Measurements from ENCODE around the gene PDE6H.

Gene PDE6H

DNA sequence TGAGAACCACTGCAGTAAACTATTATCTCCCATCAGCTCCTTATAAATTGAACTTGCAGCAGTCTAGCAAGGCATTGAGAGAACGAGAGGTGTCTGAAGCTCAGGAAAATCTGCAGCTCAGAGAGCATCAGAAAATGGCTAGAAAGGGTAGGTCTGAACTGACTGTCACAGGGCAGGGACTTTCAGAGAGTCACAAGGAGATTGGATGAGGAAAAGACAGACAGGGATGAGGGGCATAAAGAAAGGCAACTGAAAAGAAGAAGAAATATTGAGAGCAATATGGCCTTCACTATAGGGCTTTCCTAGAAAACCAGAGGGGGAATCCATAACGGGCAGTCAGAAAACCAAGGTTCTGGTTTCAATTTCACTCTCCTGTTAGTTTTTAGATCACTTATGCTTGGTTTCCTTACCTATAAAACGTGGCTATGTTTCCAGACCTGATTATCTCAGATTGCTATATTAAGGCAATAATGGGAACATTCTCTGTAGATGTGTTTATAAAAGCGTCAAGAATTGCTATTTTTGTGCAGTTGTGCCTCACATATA, 40.9 kb downstream of the PDE6H start:
- no peaks in the 10 kb centered on the region for H3K27me3 ChIP-seq (ENCODE audit: control insufficient read depth, insufficient read depth, low read length, poor library complexity, severe bottlenecking)
- no peak overlapping the region for H3K27ac ChIP-seq (ENCODE audit: insufficient read depth, low read depth, low read length, poor library complexity, severe bottlenecking)
- WGBS, 2 experiments, result 90 to 92% methylated on average over 4 of the region's 4 CpGs
- H3K4me3 ChIP-seq (ENCODE audit: insufficient read depth, low read depth, low read length), result no peak overlapping the region
- H3K36me3 ChIP-seq (ENCODE audit: control insufficient read depth, insufficient read depth, low read length), result no peaks in the 10 kb centered on the region
- H3K4me1 ChIP-seq (ENCODE audit: control insufficient read depth, insufficient read depth, low read length), result no peaks in the 10 kb centered on the region
- no peaks in the 10 kb centered on the region for H3K9me3 ChIP-seq (ENCODE audit: control insufficient read depth, low read length)

DNA sequence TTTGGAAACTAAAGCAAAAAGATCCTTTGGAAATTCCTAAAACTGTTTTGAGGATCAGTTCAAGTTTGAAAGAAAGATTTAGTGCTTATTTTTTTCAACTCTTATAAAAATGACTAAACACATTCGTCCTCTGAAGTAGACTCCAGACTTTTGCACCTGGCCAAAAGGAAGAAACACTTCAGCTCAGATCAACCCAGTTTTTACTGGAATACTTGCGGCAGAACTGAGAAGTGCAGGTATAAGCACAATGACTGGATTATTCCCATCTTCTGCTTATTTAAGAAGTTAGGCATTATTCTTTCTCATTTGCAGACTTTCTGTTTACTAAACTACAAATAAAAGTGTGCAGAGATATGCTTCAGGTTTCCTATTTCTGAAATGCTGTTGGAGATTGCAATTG, 41.9 kb downstream of the PDE6H start:
- Histone ChIP-seq H3K36me3 (ENCODE audit: control insufficient read depth, insufficient read depth, low read length) (no peaks in the 10 kb centered on the region), H3K9me3 (ENCODE audit: control insufficient read depth, low read length) (no peaks in the 10 kb centered on the region), H3K27ac (ENCODE audit: insufficient read depth, low read depth, low read length, poor library complexity, severe bottlenecking) (no peak overlapping the region), H3K4me3 (ENCODE audit: insufficient read depth, low read depth, low read length) (no peak overlapping the region), H3K27me3 (ENCODE audit: control insufficient read depth, insufficient read depth, low read length, poor library complexity, severe bottlenecking) (no peaks in the 10 kb centered on the region), H3K4me1 (ENCODE audit: control insufficient read depth, insufficient read depth, low read length) (no peaks in the 10 kb centered on the region)
- 90 to 100% methylated on average over 2 of the region's 2 CpGs for WGBS, 2 experiments

DNA sequence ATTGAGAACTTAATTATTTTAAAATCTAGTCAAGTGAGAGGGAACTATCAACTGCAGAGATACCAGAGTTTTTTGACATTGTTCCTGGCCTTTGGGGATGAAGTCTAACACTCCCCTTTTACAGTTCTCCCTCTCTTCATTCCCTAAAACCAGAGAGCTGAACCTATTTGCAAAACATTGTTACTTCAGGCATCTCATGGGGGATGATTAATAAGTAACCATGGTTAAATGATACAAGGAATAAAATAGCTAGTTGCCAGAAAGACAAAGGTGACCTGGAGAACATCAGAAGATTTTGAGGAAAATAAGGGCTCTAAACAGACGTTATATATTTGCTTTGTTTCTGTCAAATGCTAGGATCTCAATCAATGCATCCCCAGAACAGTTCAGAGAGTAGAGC, 42.3 kb downstream of the PDE6H start:
- 92 to 100% methylated on average over 1 of the region's 1 CpG for WGBS, 2 experiments

DNA sequence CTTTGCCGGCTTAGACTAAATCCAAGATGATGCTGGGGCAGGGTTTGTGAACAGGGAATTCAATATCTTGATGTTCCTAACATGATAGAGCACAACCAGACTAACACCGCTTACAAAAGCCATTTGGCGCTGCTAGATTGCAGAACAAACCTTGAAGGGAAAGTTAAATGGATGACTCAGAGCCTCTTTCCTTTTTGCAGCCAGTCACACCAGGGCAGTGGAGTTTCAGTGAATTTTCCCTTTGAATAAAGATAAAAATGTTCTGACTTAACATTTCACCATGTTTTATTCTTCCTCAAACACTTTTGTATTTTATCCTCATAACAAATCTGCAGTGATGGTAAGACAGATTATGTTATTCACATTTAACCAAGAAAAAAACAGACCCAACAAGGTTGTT, 47.3 kb downstream of the PDE6H start:
- Histone ChIP-seq H3K27ac (ENCODE audit: insufficient read depth, low read depth, low read length, poor library complexity, severe bottlenecking) (no peak overlapping the region), H3K36me3 (ENCODE audit: control insufficient read depth, insufficient read depth, low read length) (no peaks in the 10 kb centered on the region), H3K4me3 (ENCODE audit: insufficient read depth, low read depth, low read length) (no peak overlapping the region), H3K27me3 (ENCODE audit: control insufficient read depth, insufficient read depth, low read length, poor library complexity, severe bottlenecking) (no peaks in the 10 kb centered on the region), H3K9me3 (ENCODE audit: control insufficient read depth, low read length) (no peaks in the 10 kb centered on the region), H3K4me1 (ENCODE audit: control insufficient read depth, insufficient read depth, low read length) (no peaks in the 10 kb centered on the region)
- WGBS, 2 experiments, result 91 to 92% methylated on average over 3 of the region's 3 CpGs

More for the DNA sequence above, 42.3 kb downstream of the PDE6H start:
- Histone ChIP-seq H3K36me3 (ENCODE audit: control insufficient read depth, insufficient read depth, low read length) (no peaks in the 10 kb centered on the region), H3K27ac (ENCODE audit: insufficient read depth, low read depth, low read length, poor library complexity, severe bottlenecking) (no peak overlapping the region), H3K27me3 (ENCODE audit: control insufficient read depth, insufficient read depth, low read length, poor library complexity, severe bottlenecking) (no peaks in the 10 kb centered on the region), H3K9me3 (ENCODE audit: control insufficient read depth, low read length) (no peaks in the 10 kb centered on the region), H3K4me1 (ENCODE audit: control insufficient read depth, insufficient read depth, low read length) (no peaks in the 10 kb centered on the region), H3K4me3 (ENCODE audit: insufficient read depth, low read depth, low read length) (no peak overlapping the region)
